ENCODE results near the gene ELMOD3. TPM values are rescaled to one million over a fixed set of nuclear protein-coding genes. Genes with fewer than 3 reads are reported as not detected.

ELMOD3 gene
- total RNA-seq, 1 donor from 2014 or later = 22.3 TPM

Other genes with a start within 250 kb of the ELMOD3 start
- 2.6 and 4.3 TPM in 2 replicates for gene TCF7L1, start 221.4 kb upstream of the ELMOD3 start, total RNA-seq
- 101 and 108 TPM in 2 replicates for gene TGOLN2, start 26.8 kb upstream of the ELMOD3 start, total RNA-seq
- 29.6 and 31.6 TPM in 2 replicates for gene RETSAT, start 241 bp upstream of the ELMOD3 start, total RNA-seq
- 260 and 284 TPM in 2 replicates for gene CAPG, start 55.6 kb downstream of the ELMOD3 start, total RNA-seq
- 0.27 TPM in 1 of 2 replicates, not detected in the other for gene SH2D6, start 63.9 kb downstream of the ELMOD3 start, total RNA-seq
- 147 and 160 TPM in 2 replicates for gene MAT2A, start 184.4 kb downstream of the ELMOD3 start, total RNA-seq
- gene GGCX, start 206.7 kb downstream of the ELMOD3 start, total RNA-seq = 25.7 and 37.0 TPM in 2 replicates
- 42.3 and 53.5 TPM in 2 replicates for gene VAMP8, start 222.8 kb downstream of the ELMOD3 start, total RNA-seq
- 16.5 and 28.5 TPM in 2 replicates for gene VAMP5, start 229.7 kb downstream of the ELMOD3 start, total RNA-seq
- 220 and 271 TPM in 2 replicates for gene RNF181, start 241.0 kb downstream of the ELMOD3 start, total RNA-seq
- gene TMEM150A, start 247.9 kb downstream of the ELMOD3 start, total RNA-seq = 19.1 and 24.4 TPM in 2 replicates

All from kidney epithelial cell (primary cell).